Tibial nerve (tissue), 4 donors: Measurements from ENCODE around the gene TDRKH. TPM values are rescaled to one million over a fixed set of nuclear protein-coding genes. Genes with fewer than 3 reads are reported as not detected.

ENCODE experiments used
- DNase-seq, 2 donors: peaks; one replicate each; pipeline ENCODE4 v3.0.0-alpha.2; 2019; ENCODE audit warnings: low spot score in 2 of 2
- H3K27ac ChIP-seq, 4 donors: fragments of 200-600 bp; sonication (generic) in 3 of 4; one replicate each; pipeline ENCODE4 v1.5.1; 2017 to 2019; ENCODE audit warnings: mild to moderate bottlenecking in 1 of 4
- H3K27me3 ChIP-seq, 2 donors: fragments of 200-600 bp; sonication (generic) in 1 of 2; one replicate each; pipeline versions ENCODE4 v1.5.1 to v1.6.0; 2017 to 2019
- H3K36me3 ChIP-seq, 3 donors: fragments of 200-600 bp; sonication (generic); one replicate each; pipeline ENCODE4 v1.5.1; 2018 to 2019
- H3K4me1 ChIP-seq, 4 donors: fragments of 200-600 bp; sonication (generic) in 3 of 4; one replicate each; pipeline ENCODE4 v1.5.1; 2017 to 2019
- H3K4me3 ChIP-seq, 4 donors: fragments of 200-600 bp; sonication (generic) in 3 of 4; one replicate each; pipeline ENCODE4 v1.5.1; 2017 to 2019; ENCODE audit warnings: mild to moderate bottlenecking in 1 of 4, moderate library complexity in 1 of 4
- H3K9me3 ChIP-seq, 4 donors: fragments of 200-600 bp; sonication (generic) in 3 of 4; one replicate each; pipeline ENCODE4 v1.5.1; 2017 to 2019
- CTCF ChIP-seq, 5 experiments: fragments of 200-600 bp in 3 of 5; fragments of 450-650 bp in 2 of 5; sonication (generic) in 3 of 5; IDR thresholded peaks; one replicate each; pipeline ENCODE4 v1.5.1; 2016 to 2019; ENCODE audit warnings: antibody characterized with exemption in 5 of 5, mild to moderate bottlenecking in 3 of 5, moderate library complexity in 2 of 5
- EP300 ChIP-seq, 2 donors: sonication (generic); formaldehyde crosslinking; IDR thresholded peaks; one replicate each; pipeline ENCODE4 v1.6.1; 2017; ENCODE audit warnings: antibody characterized with exemption in 2 of 2, mild to moderate bottlenecking in 1 of 2
- POLR2A ChIP-seq, 2 donors: fragments of 450-650 bp; IDR thresholded peaks; one replicate each; pipeline ENCODE4 v1.6.1; 2017; ENCODE audit warnings: antibody characterized with exemption in 2 of 2, mild to moderate bottlenecking in 2 of 2, moderate library complexity in 2 of 2
- WGBS, 2 donors: methylation state at CpG; one replicate each; pipeline ENCODE4 v1.1.5; 2018; 5-methylcytosine and 5-hydroxymethylcytosine counted together
- total RNA-seq, 4 donors: library from RNA; depleted of rRNA; stranded (reverse); fragments of >200 nt; gene quantifications; one replicate each; pipeline ENCODE4 v1.1.0, GENCODE V29; 2016

Gene TDRKH
- total RNA-seq, 4 donors from 2014 or later: 2.2 to 8.0 (median 7.0) TPM

- Histone ChIP-seq H3K4me1 (no peaks in the 10 kb centered on the region), H3K27me3 (no peaks in the 10 kb centered on the region), H3K9me3 (no peaks in the 10 kb centered on the region), H3K4me3 (no peak overlapping the region), H3K36me3 (peaks cover 0 to 78% (median 4%) of the 10 kb centered on the region in 3 donors), H3K27ac (no peak overlapping the region)
- no peak for DNase-seq
- TF ChIP-seq CTCF (IDR thresholded peaks at IDR 0.05): no peak
- TF ChIP-seq EP300 (IDR thresholded peaks at IDR 0.05): no peak
- no peak for TF ChIP-seq POLR2A (IDR thresholded peaks at IDR 0.05)
- 92 to 93% methylated on average over 4 of the region's 4 CpGs for WGBS, 2 donors
These were observed 10.4 kb downstream of the TDRKH start for GRCh38 chr1:151779852-151780251.

GRCh38 chr1:151777317-151777716 is 13.0 kb downstream of the TDRKH start:
- no peak overlapping the region for H3K27ac ChIP-seq
- H3K4me3 ChIP-seq: no peak overlapping the region
- no peaks in the 10 kb centered on the region for H3K27me3 ChIP-seq
- TF ChIP-seq POLR2A (IDR thresholded peaks at IDR 0.05): no peak
- no peak for TF ChIP-seq CTCF (IDR thresholded peaks at IDR 0.05)
- no peak for TF ChIP-seq EP300 (IDR thresholded peaks at IDR 0.05)
- peaks cover 0 to 97% (median 4%) of the 10 kb centered on the region in 3 donors for H3K36me3 ChIP-seq
- DNase-seq: no peak
- no peaks in the 10 kb centered on the region for H3K4me1 ChIP-seq
- WGBS, 2 donors: 95 to 98% methylated on average over 4 of the region's 4 CpGs
- H3K9me3 ChIP-seq: no peaks in the 10 kb centered on the region

- no peaks in the 10 kb centered on the region for H3K27me3 ChIP-seq
- TF ChIP-seq POLR2A (IDR thresholded peaks at IDR 0.05) (no peak), CTCF (IDR thresholded peaks at IDR 0.05) (no peak), EP300 (IDR thresholded peaks at IDR 0.05) (no peak)
- peaks cover 0 to 95% (median 2%) of the 10 kb centered on the region in 3 donors for H3K36me3 ChIP-seq
- no peaks in the 10 kb centered on the region for H3K9me3 ChIP-seq
- no peak for DNase-seq
- 77 to 91% methylated on average over 3 of the region's 3 CpGs for whole genome bisulfite sequencing, 2 donors
- no peak overlapping the region for H3K4me3 ChIP-seq
- no peak overlapping the region for H3K27ac ChIP-seq
- no peaks in the 10 kb centered on the region for H3K4me1 ChIP-seq
These were observed 13.6 kb downstream of the TDRKH start for GRCh38 chr1:151776665-151777062.

- H3K9me3 ChIP-seq: no peaks in the 10 kb centered on the region
- no peak overlapping the region for H3K27ac ChIP-seq
- 91 to 94% methylated on average over 7 of the region's 7 CpGs for WGBS, 2 donors
- no peak for DNase-seq
- H3K4me3 ChIP-seq: no peak overlapping the region
- TF ChIP-seq POLR2A (IDR thresholded peaks at IDR 0.05): no peak
- peaks cover 0 to 92% (median 2%) of the 10 kb centered on the region in 3 donors for H3K36me3 ChIP-seq
- H3K4me1 ChIP-seq: no peaks in the 10 kb centered on the region
- no peaks in the 10 kb centered on the region for H3K27me3 ChIP-seq
These were observed 14.2 kb downstream of the TDRKH start for GRCh38 chr1:151775894-151776664.

- 74 to 81% methylated on average over 3 of the region's 3 CpGs for WGBS, 2 donors
- Histone ChIP-seq H3K36me3 (peaks cover 0 to 75% (median 2%) of the 10 kb centered on the region in 3 donors), H3K27ac (no peak overlapping the region), H3K4me1 (no peaks in the 10 kb centered on the region), H3K27me3 (no peaks in the 10 kb centered on the region), H3K9me3 (no peaks in the 10 kb centered on the region), H3K4me3 (no peak overlapping the region)
- no peak for TF ChIP-seq CTCF (IDR thresholded peaks at IDR 0.05)
- TF ChIP-seq EP300 (IDR thresholded peaks at IDR 0.05): no peak
- DNase-seq: no peak
These were observed 15.9 kb downstream of the TDRKH start for GRCh38 chr1:151774256-151774922.
